ENCODE data around the gene KCNJ6. TPM values are rescaled to one million over a fixed set of nuclear protein-coding genes. Genes with fewer than 3 reads are reported as not detected.

The KCNJ6 gene
- total RNA-seq, 1 experiment from 2014 or later = not detected

DNA sequence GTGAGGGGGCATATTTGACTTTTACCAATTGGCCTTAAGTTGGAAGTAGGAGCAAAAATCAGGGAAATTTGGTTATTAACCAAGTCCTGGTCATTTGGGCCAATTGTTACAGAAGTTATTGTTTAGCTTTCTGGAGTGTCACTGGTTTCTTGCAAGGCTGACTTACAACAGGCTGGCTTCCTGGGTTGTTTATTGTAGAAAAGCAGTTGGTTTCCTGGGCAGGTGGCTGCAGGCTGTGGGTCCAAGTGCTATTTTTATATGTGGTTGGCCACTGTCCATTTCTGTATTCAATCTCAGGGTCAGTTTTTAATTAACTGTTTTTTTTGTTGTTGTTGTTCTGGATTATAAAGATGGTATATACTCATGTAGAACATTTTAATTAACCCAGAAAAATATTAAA, 174.1 kb downstream of the KCNJ6 start:
- H3K27me3 ChIP-seq (replicated peaks; ENCODE audit: insufficient read depth, low read depth, low read length, poor library complexity) = peaks cover 36% of the 10 kb centered on the region
- H3K36me3 ChIP-seq (ENCODE audit: insufficient read depth, low read length, poor library complexity, severe bottlenecking) = no peaks in the 10 kb centered on the region
- no peaks in the 10 kb centered on the region for H3K9me3 ChIP-seq (ENCODE audit: low read depth, low read length, poor library complexity, severe bottlenecking)
- no TSS peak for BruUV-seq (replicated peaks)
- no peak for TF ChIP-seq EZH2 (IDR thresholded peaks at IDR 0.05; ENCODE audit: borderline replicate concordance, low read depth, low read length, poor library complexity, severe bottlenecking)
- TF ChIP-seq, protein P1, sequence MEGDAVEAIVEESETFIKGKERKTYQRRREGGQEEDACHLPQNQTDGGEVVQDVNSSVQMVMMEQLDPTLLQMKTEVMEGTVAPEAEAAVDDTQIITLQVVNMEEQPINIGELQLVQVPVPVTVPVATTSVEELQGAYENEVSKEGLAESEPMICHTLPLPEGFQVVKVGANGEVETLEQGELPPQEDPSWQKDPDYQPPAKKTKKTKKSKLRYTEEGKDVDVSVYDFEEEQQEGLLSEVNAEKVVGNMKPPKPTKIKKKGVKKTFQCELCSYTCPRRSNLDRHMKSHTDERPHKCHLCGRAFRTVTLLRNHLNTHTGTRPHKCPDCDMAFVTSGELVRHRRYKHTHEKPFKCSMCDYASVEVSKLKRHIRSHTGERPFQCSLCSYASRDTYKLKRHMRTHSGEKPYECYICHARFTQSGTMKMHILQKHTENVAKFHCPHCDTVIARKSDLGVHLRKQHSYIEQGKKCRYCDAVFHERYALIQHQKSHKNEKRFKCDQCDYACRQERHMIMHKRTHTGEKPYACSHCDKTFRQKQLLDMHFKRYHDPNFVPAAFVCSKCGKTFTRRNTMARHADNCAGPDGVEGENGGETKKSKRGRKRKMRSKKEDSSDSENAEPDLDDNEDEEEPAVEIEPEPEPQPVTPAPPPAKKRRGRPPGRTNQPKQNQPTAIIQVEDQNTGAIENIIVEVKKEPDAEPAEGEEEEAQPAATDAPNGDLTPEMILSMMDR (conservative IDR thresholded peaks at IDR 0.05; ENCODE audit: low read depth, low read length) = no peak
- no peak overlapping the region for H3K27ac ChIP-seq (ENCODE audit: low read depth, low read length, poor library complexity, severe bottlenecking)
- ChIA-PET POLR2A (ENCODE audit: low non-redundant PET) (no interaction called here), CTCF (no interaction called here)
- intact Hi-C loops (cut with micrococcal nuclease; ENCODE audit: unreplicated experiment) = no loop called here
- no peaks in the 10 kb centered on the region for H3K4me1 ChIP-seq (ENCODE audit: insufficient read depth, low read length, poor library complexity, severe bottlenecking)
- DNase-seq (ENCODE audit: low spot score) = no peak
- no peak overlapping the region for H3K4me3 ChIP-seq (ENCODE audit: low read depth, low read length, poor library complexity, severe bottlenecking)

DNA sequence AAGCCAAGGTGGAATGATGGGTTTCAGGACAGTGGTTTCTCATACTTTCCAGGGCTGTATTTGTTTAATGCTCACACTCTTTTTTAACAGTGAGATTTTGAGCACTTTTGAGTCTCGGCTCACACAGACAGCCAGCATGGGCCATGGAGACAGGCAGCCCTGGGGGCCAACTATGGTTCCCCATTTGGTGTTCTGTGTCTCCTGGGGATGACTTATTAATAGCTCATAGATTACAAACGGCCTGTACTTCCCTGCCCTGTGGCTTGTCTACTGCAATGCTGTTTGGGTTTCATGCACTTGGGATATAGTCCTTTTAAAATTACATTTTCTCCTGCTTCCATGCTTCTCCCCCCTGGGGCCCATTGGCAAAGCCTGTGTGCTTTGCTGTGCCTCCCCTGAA, 178.3 kb downstream of the KCNJ6 start:
- H3K27ac ChIP-seq (ENCODE audit: low read depth, low read length, poor library complexity, severe bottlenecking) = no peak overlapping the region
- H3K4me1 ChIP-seq (ENCODE audit: insufficient read depth, low read length, poor library complexity, severe bottlenecking) = no peaks in the 10 kb centered on the region
- no peak for DNase-seq (ENCODE audit: low spot score)
- peaks cover 77% of the 10 kb centered on the region for H3K27me3 ChIP-seq (replicated peaks; ENCODE audit: insufficient read depth, low read depth, low read length, poor library complexity)
- no peak overlapping the region for H3K4me3 ChIP-seq (ENCODE audit: low read depth, low read length, poor library complexity, severe bottlenecking)
- H3K9me3 ChIP-seq (ENCODE audit: low read depth, low read length, poor library complexity, severe bottlenecking) = no peaks in the 10 kb centered on the region
- ChIA-PET POLR2A (ENCODE audit: low non-redundant PET) (no interaction called here), CTCF (no interaction called here)
- no TSS peak for BruUV-seq (replicated peaks)
- intact Hi-C loops (cut with micrococcal nuclease; ENCODE audit: unreplicated experiment) = no loop called here
- TF ChIP-seq, protein P1 (conservative IDR thresholded peaks at IDR 0.05; ENCODE audit: low read depth, low read length) = no peak
- TF ChIP-seq EZH2 (IDR thresholded peaks at IDR 0.05; ENCODE audit: borderline replicate concordance, low read depth, low read length, poor library complexity, severe bottlenecking) = no peak
- no peaks in the 10 kb centered on the region for H3K36me3 ChIP-seq (ENCODE audit: insufficient read depth, low read length, poor library complexity, severe bottlenecking)

DNA sequence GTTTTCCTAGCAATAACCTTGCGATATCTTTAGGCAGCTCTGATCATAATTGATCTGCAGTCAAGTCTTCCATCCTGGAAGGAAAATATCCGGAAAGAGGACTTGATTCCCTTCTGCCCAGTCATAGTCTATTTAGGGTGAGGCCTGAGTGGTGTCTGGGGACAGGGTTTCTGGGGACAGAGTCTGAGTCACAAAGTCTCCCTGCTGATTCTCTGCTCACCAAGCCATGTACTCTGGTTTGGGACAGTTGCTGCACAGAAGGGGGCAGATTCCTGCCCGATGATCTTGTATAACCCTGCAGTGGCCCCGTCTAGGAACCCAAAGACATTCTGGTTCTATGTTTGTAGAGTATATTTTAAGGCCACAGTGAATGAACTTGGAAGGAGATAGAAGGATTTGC, 178.8 kb downstream of the KCNJ6 start:
- H3K4me3 ChIP-seq (ENCODE audit: low read depth, low read length, poor library complexity, severe bottlenecking) = no peak overlapping the region
- H3K27ac ChIP-seq (ENCODE audit: low read depth, low read length, poor library complexity, severe bottlenecking) = no peak overlapping the region
- peaks cover 82% of the 10 kb centered on the region for H3K27me3 ChIP-seq (replicated peaks; ENCODE audit: insufficient read depth, low read depth, low read length, poor library complexity)
- ChIA-PET CTCF (no interaction called here), POLR2A (ENCODE audit: low non-redundant PET) (no interaction called here)
- H3K4me1 ChIP-seq (ENCODE audit: insufficient read depth, low read length, poor library complexity, severe bottlenecking) = no peaks in the 10 kb centered on the region
- BruUV-seq (replicated peaks) = no TSS peak
- no peaks in the 10 kb centered on the region for H3K36me3 ChIP-seq (ENCODE audit: insufficient read depth, low read length, poor library complexity, severe bottlenecking)
- intact Hi-C loops (cut with micrococcal nuclease; ENCODE audit: unreplicated experiment) = no loop called here
- no peak for DNase-seq (ENCODE audit: low spot score)
- H3K9me3 ChIP-seq (ENCODE audit: low read depth, low read length, poor library complexity, severe bottlenecking) = no peaks in the 10 kb centered on the region
- TF ChIP-seq, protein P1 (conservative IDR thresholded peaks at IDR 0.05; ENCODE audit: low read depth, low read length) = no peak
- no peak for TF ChIP-seq EZH2 (IDR thresholded peaks at IDR 0.05; ENCODE audit: borderline replicate concordance, low read depth, low read length, poor library complexity, severe bottlenecking)

Measured in A673 (cell line).